ENCODE data around the gene SIRPD.

DNA sequence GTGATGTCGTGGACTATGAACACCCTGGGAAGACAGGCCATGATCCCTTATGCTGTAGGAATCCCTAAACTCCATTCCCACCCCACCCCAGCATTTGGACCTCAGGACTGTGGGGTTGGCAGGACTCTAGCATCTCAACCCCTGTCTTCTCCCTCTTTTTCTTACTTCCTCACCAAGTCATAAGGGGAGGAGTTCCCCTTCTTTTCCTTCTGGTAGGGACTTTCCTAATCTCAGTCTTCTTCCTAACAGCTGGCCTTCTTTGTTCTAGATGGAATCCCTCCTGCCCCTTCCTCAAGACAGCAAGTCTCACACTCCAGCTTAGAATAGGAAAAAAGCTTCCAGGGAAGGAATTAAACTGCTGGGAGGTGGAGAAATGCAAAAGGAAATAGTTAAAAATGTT is 64.0 kb downstream of the SIRPD start:
- no peak for TF ChIP-seq POLR2A (IDR thresholded peaks at IDR 0.05)
- TF ChIP-seq, protein P1, sequence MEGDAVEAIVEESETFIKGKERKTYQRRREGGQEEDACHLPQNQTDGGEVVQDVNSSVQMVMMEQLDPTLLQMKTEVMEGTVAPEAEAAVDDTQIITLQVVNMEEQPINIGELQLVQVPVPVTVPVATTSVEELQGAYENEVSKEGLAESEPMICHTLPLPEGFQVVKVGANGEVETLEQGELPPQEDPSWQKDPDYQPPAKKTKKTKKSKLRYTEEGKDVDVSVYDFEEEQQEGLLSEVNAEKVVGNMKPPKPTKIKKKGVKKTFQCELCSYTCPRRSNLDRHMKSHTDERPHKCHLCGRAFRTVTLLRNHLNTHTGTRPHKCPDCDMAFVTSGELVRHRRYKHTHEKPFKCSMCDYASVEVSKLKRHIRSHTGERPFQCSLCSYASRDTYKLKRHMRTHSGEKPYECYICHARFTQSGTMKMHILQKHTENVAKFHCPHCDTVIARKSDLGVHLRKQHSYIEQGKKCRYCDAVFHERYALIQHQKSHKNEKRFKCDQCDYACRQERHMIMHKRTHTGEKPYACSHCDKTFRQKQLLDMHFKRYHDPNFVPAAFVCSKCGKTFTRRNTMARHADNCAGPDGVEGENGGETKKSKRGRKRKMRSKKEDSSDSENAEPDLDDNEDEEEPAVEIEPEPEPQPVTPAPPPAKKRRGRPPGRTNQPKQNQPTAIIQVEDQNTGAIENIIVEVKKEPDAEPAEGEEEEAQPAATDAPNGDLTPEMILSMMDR (IDR thresholded peaks at IDR 0.05), result no peak
